GM18909 (cell line): ENCODE results near the gene ARHGEF16.

Experiments
- ATAC-seq: cut with Tn5 transposase; IDR thresholded peaks from one replicate; pipeline ENCODE4 v1.9.1; 2021; ENCODE audit warnings: mild to moderate bottlenecking; ENCODE audit not compliant: unreplicated experiment, poor library complexity

ARHGEF16 gene

GRCh38 chr1:3420218-3420951, 34.1 kb upstream of the ARHGEF16 start:
- ATAC-seq, result no peak

- no peak for ATAC-seq
Observed at GRCh38 chr1:3422638-3423037, 31.8 kb upstream of the ARHGEF16 start.

GRCh38 chr1:3423245-3423829, 31.1 kb upstream of the ARHGEF16 start:
- ATAC-seq, result no peak

- no peak for ATAC-seq
Observed at GRCh38 chr1:3423896-3424611, 30.4 kb upstream of the ARHGEF16 start.

GRCh38 chr1:3425486-3426215, 28.8 kb upstream of the ARHGEF16 start:
- no peak for ATAC-seq

- ATAC-seq, result no peak
Observed at GRCh38 chr1:3426956-3427535, 27.4 kb upstream of the ARHGEF16 start.

- no peak for ATAC-seq
Observed at GRCh38 chr1:3427711-3428704, 26.5 kb upstream of the ARHGEF16 start.

GRCh38 chr1:3428899-3429298, 25.6 kb upstream of the ARHGEF16 start:
- no peak for ATAC-seq

- ATAC-seq, result no peak
Observed at GRCh38 chr1:3429320-3429719, 25.1 kb upstream of the ARHGEF16 start.

GRCh38 chr1:3429766-3430165, 24.7 kb upstream of the ARHGEF16 start:
- no peak for ATAC-seq

- no peak for ATAC-seq
Observed at GRCh38 chr1:3430406-3430805, 24.1 kb upstream of the ARHGEF16 start.

- ATAC-seq, result no peak
Observed at GRCh38 chr1:3430820-3431219, 23.6 kb upstream of the ARHGEF16 start.

GRCh38 chr1:3431266-3431665, 23.2 kb upstream of the ARHGEF16 start:
- no peak for ATAC-seq

- no peak for ATAC-seq
Observed at GRCh38 chr1:3431686-3432085, 22.8 kb upstream of the ARHGEF16 start.

GRCh38 chr1:3432306-3432705, 22.2 kb upstream of the ARHGEF16 start:
- ATAC-seq, result no peak

GRCh38 chr1:3433076-3433475, 21.4 kb upstream of the ARHGEF16 start:
- ATAC-seq, result no peak

- no peak for ATAC-seq
Observed at GRCh38 chr1:3433596-3434320, 20.7 kb upstream of the ARHGEF16 start.

- ATAC-seq, result no peak
Observed at GRCh38 chr1:3434406-3435110, 19.9 kb upstream of the ARHGEF16 start.
